Osteocyte (in vitro differentiated cells): Measurements from ENCODE around the gene ZBTB5. TPM values are rescaled to one million over a fixed set of nuclear protein-coding genes. Genes with fewer than 3 reads are reported as not detected.
"Not testable (repeated sequence)": the region's sequence is repeated elsewhere in the genome, so short reads cannot be mapped to it uniquely, and the experiment has no call there.

Experiments
- DNase-seq: peaks from one replicate; pipeline ENCODE4 v3.0.0; 2021; ENCODE audit warnings: mixed read lengths; ENCODE audit not compliant: unreplicated experiment; ENCODE audit errors: extremely low spot score
- H3K27ac Mint-ChIP-seq: one replicate; pipeline ENCODE4 v1.8.0; 2021; ENCODE audit warnings: mild to moderate bottlenecking, mixed read lengths; ENCODE audit not compliant: unreplicated experiment
- H3K27me3 Mint-ChIP-seq: one replicate; pipeline ENCODE4 v1.8.0; 2021; ENCODE audit warnings: mixed read lengths; ENCODE audit not compliant: unreplicated experiment
- H3K36me3 Mint-ChIP-seq: one replicate; pipeline ENCODE4 v1.8.0; 2021; ENCODE audit warnings: mixed read lengths; ENCODE audit not compliant: unreplicated experiment
- H3K4me1 Mint-ChIP-seq: one replicate; pipeline ENCODE4 v1.8.0; 2021; ENCODE audit warnings: mixed read lengths; ENCODE audit not compliant: unreplicated experiment
- H3K4me3 Mint-ChIP-seq: one replicate; pipeline ENCODE4 v1.8.0; 2021; ENCODE audit warnings: mild to moderate bottlenecking, moderate library complexity, mixed read lengths; ENCODE audit not compliant: unreplicated experiment
- H3K9me3 Mint-ChIP-seq: one replicate; pipeline ENCODE4 v1.8.0; 2021; ENCODE audit warnings: mixed read lengths; ENCODE audit not compliant: unreplicated experiment
- total RNA-seq: library from RNA; stranded (reverse); gene quantifications from 2 replicates; pipeline ENCODE4 v1.2.1, GENCODE V29; 2021
- TF ChIP-seq, protein P1 (sequence below): fragments of 200-600 bp; sonication (generic); IDR thresholded peaks from 2 replicates; pipeline ENCODE4 v1.5.0; 2021; ENCODE audit warnings: antibody characterized with exemption, mild to moderate bottlenecking, moderate library complexity

ZBTB5 gene
- total RNA-seq, 1 donor from 2014 or later, result 16.3 TPM

GRCh38 chr9:37476930-37477329, 11.7 kb upstream of the ZBTB5 start:
- Mint-ChIP-seq H3K27ac (no peak overlapping the region), H3K36me3 (peaks cover 2% of the 10 kb centered on the region), H3K4me1 (peaks cover 12% of the 10 kb centered on the region), H3K27me3 (peaks cover 16% of the 10 kb centered on the region), H3K4me3 (no peak overlapping the region), H3K9me3 (no peaks in the 10 kb centered on the region)
- TF ChIP-seq, protein P1, sequence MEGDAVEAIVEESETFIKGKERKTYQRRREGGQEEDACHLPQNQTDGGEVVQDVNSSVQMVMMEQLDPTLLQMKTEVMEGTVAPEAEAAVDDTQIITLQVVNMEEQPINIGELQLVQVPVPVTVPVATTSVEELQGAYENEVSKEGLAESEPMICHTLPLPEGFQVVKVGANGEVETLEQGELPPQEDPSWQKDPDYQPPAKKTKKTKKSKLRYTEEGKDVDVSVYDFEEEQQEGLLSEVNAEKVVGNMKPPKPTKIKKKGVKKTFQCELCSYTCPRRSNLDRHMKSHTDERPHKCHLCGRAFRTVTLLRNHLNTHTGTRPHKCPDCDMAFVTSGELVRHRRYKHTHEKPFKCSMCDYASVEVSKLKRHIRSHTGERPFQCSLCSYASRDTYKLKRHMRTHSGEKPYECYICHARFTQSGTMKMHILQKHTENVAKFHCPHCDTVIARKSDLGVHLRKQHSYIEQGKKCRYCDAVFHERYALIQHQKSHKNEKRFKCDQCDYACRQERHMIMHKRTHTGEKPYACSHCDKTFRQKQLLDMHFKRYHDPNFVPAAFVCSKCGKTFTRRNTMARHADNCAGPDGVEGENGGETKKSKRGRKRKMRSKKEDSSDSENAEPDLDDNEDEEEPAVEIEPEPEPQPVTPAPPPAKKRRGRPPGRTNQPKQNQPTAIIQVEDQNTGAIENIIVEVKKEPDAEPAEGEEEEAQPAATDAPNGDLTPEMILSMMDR, result no peak
- DNase-seq, result no peak

GRCh38 chr9:37474438-37474837, 9.2 kb upstream of the ZBTB5 start:
- no peak overlapping the region for H3K27ac Mint-ChIP-seq
- peaks cover 2% of the 10 kb centered on the region for H3K36me3 Mint-ChIP-seq
- peaks cover 20% of the 10 kb centered on the region for H3K4me1 Mint-ChIP-seq
- H3K27me3 Mint-ChIP-seq, result peaks cover 16% of the 10 kb centered on the region
- no peaks in the 10 kb centered on the region for H3K9me3 Mint-ChIP-seq
- no peak for DNase-seq
- TF ChIP-seq, protein P1, result no peak
- no peak overlapping the region for H3K4me3 Mint-ChIP-seq

- peaks cover 20% of the 10 kb centered on the region for H3K4me1 Mint-ChIP-seq
- not testable (repeated sequence) for DNase-seq, H3K9me3 Mint-ChIP-seq, H3K4me3 Mint-ChIP-seq, H3K27ac Mint-ChIP-seq, H3K36me3 Mint-ChIP-seq
- peaks cover 16% of the 10 kb centered on the region for H3K27me3 Mint-ChIP-seq
Measured at GRCh38 chr9:37473982-37474381, 8.7 kb upstream of the ZBTB5 start.

GRCh38 chr9:37471942-37472684, 6.9 kb upstream of the ZBTB5 start:
- peaks cover 20% of the 10 kb centered on the region for H3K4me1 Mint-ChIP-seq

GRCh38 chr9:37468620-37469019, 3.4 kb upstream of the ZBTB5 start:
- Mint-ChIP-seq H3K4me1 (peaks cover 36% of the 10 kb centered on the region), H3K4me3 (no peak overlapping the region), H3K27me3 (no peaks in the 10 kb centered on the region), H3K36me3 (no peaks in the 10 kb centered on the region), H3K9me3 (no peaks in the 10 kb centered on the region), H3K27ac (no peak overlapping the region)
- DNase-seq, result no peak
- TF ChIP-seq, protein P1, result no peak

More at GRCh38 chr9:37471942-37472684, 6.9 kb upstream of the ZBTB5 start:
- H3K36me3 Mint-ChIP-seq, result no peaks in the 10 kb centered on the region
- TF ChIP-seq, protein P1, result no peak
- DNase-seq, result no peak
- H3K4me3 Mint-ChIP-seq, result peak overlapping the region; percentile 72
- peak overlapping the region; percentile 97 for H3K27ac Mint-ChIP-seq
- no peaks in the 10 kb centered on the region for H3K9me3 Mint-ChIP-seq
- peaks cover 5% of the 10 kb centered on the region for H3K27me3 Mint-ChIP-seq

- H3K27ac Mint-ChIP-seq, H3K27me3 Mint-ChIP-seq, DNase-seq, H3K36me3 Mint-ChIP-seq, H3K9me3 Mint-ChIP-seq, H3K4me3 Mint-ChIP-seq: not testable (repeated sequence)
- peaks cover 41% of the 10 kb centered on the region for H3K4me1 Mint-ChIP-seq
Measured at GRCh38 chr9:37467530-37467929, 2.3 kb upstream of the ZBTB5 start.
